ENCODE data around the gene ING2.

ING2 gene

GRCh38 chr4:183517194-183517593, 12.3 kb downstream of the ING2 start:
- H3K27ac ChIP-seq (ENCODE audit: low read depth, low read length), result no peak overlapping the region
- H3K36me3 ChIP-seq (ENCODE audit: control insufficient read depth in 1 of 2, insufficient read depth in 2 of 2, low read length in 2 of 2), result peaks cover 0 to 8% of the 10 kb centered on the region in 2 donors

GRCh38 chr4:183517781-183518180, 12.9 kb downstream of the ING2 start:
- no peak overlapping the region for H3K9ac ChIP-seq (ENCODE audit: low read depth in 1 of 2, low read length in 2 of 2)

More at GRCh38 chr4:183517194-183517593, 12.3 kb downstream of the ING2 start:
- H3K9me3 ChIP-seq (ENCODE audit: control insufficient read depth in 1 of 2, low read length in 2 of 2), result no peaks in the 10 kb centered on the region
- H3K27me3 ChIP-seq (ENCODE audit: control insufficient read depth in 1 of 2, insufficient read depth in 2 of 2, low read length in 2 of 2), result no peaks in the 10 kb centered on the region
- H3K4me3 ChIP-seq (ENCODE audit: low read depth in 1 of 2, low read length in 2 of 2), result no peak overlapping the region
- no peaks in the 10 kb centered on the region for H3K4me1 ChIP-seq (ENCODE audit: control insufficient read depth in 1 of 2, insufficient read depth in 2 of 2, low read length in 2 of 2)
- no peak overlapping the region for H3K9ac ChIP-seq (ENCODE audit: low read depth in 1 of 2, low read length in 2 of 2)

GRCh38 chr4:183522821-183523220, 18.0 kb downstream of the ING2 start:
- H3K9ac ChIP-seq (ENCODE audit: low read depth in 1 of 2, low read length in 2 of 2), result no peak overlapping the region
- no peak overlapping the region for H3K4me3 ChIP-seq (ENCODE audit: low read depth in 1 of 2, low read length in 2 of 2)
- no peaks in the 10 kb centered on the region for H3K27me3 ChIP-seq (ENCODE audit: control insufficient read depth in 1 of 2, insufficient read depth in 2 of 2, low read length in 2 of 2)
- H3K4me1 ChIP-seq (ENCODE audit: control insufficient read depth in 1 of 2, insufficient read depth in 2 of 2, low read length in 2 of 2), result no peaks in the 10 kb centered on the region
- no peak overlapping the region for H3K27ac ChIP-seq (ENCODE audit: low read depth, low read length)
- H3K36me3 ChIP-seq (ENCODE audit: control insufficient read depth in 1 of 2, insufficient read depth in 2 of 2, low read length in 2 of 2), result no peaks in the 10 kb centered on the region
- no peaks in the 10 kb centered on the region for H3K9me3 ChIP-seq (ENCODE audit: control insufficient read depth in 1 of 2, low read length in 2 of 2)

More at GRCh38 chr4:183517781-183518180, 12.9 kb downstream of the ING2 start:
- Histone ChIP-seq H3K27me3 (ENCODE audit: control insufficient read depth in 1 of 2, insufficient read depth in 2 of 2, low read length in 2 of 2) (no peaks in the 10 kb centered on the region), H3K4me1 (ENCODE audit: control insufficient read depth in 1 of 2, insufficient read depth in 2 of 2, low read length in 2 of 2) (no peaks in the 10 kb centered on the region), H3K36me3 (ENCODE audit: control insufficient read depth in 1 of 2, insufficient read depth in 2 of 2, low read length in 2 of 2) (peaks cover 0 to 4% of the 10 kb centered on the region in 2 donors), H3K9me3 (ENCODE audit: control insufficient read depth in 1 of 2, low read length in 2 of 2) (no peaks in the 10 kb centered on the region), H3K4me3 (ENCODE audit: low read depth in 1 of 2, low read length in 2 of 2) (no peak overlapping the region), H3K27ac (ENCODE audit: low read depth, low read length) (no peak overlapping the region)

DNA sequence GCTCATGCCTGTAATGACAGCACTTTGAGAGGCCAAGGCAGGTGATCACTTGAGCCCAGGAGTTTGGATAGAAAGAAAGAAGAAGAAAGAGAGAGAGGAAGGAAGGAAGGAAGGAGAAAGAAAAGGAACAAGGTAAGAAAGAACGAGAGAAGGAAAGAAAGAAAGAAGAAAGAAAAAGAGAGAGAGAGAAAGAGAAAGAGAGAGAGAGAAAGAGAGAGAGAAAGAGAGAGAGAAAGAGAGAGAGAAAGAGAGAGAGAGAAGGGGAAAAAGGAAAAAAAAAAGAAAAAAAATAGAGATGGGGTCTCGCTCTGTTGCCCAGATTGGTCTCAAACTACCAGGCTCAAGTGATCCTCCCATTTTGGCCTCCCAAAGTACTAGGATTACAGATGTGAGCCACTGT, 22.5 kb downstream of the ING2 start:
- no peaks in the 10 kb centered on the region for H3K4me1 ChIP-seq (ENCODE audit: control insufficient read depth in 1 of 2, insufficient read depth in 2 of 2, low read length in 2 of 2)
- no peak overlapping the region for H3K27ac ChIP-seq (ENCODE audit: low read depth, low read length)
- H3K27me3 ChIP-seq (ENCODE audit: control insufficient read depth in 1 of 2, insufficient read depth in 2 of 2, low read length in 2 of 2), result no peaks in the 10 kb centered on the region
- no peaks in the 10 kb centered on the region for H3K36me3 ChIP-seq (ENCODE audit: control insufficient read depth in 1 of 2, insufficient read depth in 2 of 2, low read length in 2 of 2)
- no peaks in the 10 kb centered on the region for H3K9me3 ChIP-seq (ENCODE audit: control insufficient read depth in 1 of 2, low read length in 2 of 2)
- H3K9ac ChIP-seq (ENCODE audit: low read depth in 1 of 2, low read length in 2 of 2), result no peak overlapping the region
- no peak overlapping the region for H3K4me3 ChIP-seq (ENCODE audit: low read depth in 1 of 2, low read length in 2 of 2)

- Histone ChIP-seq H3K4me3 (ENCODE audit: low read depth in 1 of 2, low read length in 2 of 2) (no peak overlapping the region), H3K9ac (ENCODE audit: low read depth in 1 of 2, low read length in 2 of 2) (no peak overlapping the region), H3K4me1 (ENCODE audit: control insufficient read depth in 1 of 2, insufficient read depth in 2 of 2, low read length in 2 of 2) (no peaks in the 10 kb centered on the region), H3K9me3 (ENCODE audit: control insufficient read depth in 1 of 2, low read length in 2 of 2) (no peaks in the 10 kb centered on the region), H3K27ac (ENCODE audit: low read depth, low read length) (no peak overlapping the region), H3K36me3 (ENCODE audit: control insufficient read depth in 1 of 2, insufficient read depth in 2 of 2, low read length in 2 of 2) (no peaks in the 10 kb centered on the region), H3K27me3 (ENCODE audit: control insufficient read depth in 1 of 2, insufficient read depth in 2 of 2, low read length in 2 of 2) (peaks cover 0 to 4% of the 10 kb centered on the region in 2 donors)
Measured at GRCh38 chr4:183532821-183533220, 28.0 kb downstream of the ING2 start.

DNA sequence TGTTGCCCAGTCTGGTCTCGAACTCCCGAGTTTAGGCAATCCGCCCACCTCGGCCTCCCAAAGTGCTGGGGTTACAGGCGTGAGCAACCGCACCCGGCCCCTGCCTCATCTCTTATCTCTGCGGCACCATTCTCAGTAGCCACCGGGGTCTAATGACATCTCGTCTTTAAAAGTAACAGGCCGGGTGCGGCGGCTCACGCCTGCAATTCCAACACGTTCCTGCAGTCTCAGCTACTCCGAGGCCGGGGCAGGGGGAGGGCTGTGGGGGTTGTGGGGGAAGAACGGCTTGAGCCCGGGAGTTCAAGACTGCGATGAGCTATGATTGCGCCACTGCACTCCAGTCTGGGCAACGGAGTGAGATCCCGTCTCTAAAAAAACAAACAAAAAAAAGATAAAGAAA, 28.8 kb downstream of the ING2 start:
- Histone ChIP-seq H3K9me3 (ENCODE audit: control insufficient read depth in 1 of 2, low read length in 2 of 2) (no peaks in the 10 kb centered on the region), H3K4me3 (ENCODE audit: low read depth in 1 of 2, low read length in 2 of 2) (no peak overlapping the region), H3K9ac (ENCODE audit: low read depth in 1 of 2, low read length in 2 of 2) (no peak overlapping the region), H3K27ac (ENCODE audit: low read depth, low read length) (no peak overlapping the region), H3K36me3 (ENCODE audit: control insufficient read depth in 1 of 2, insufficient read depth in 2 of 2, low read length in 2 of 2) (no peaks in the 10 kb centered on the region), H3K4me1 (ENCODE audit: control insufficient read depth in 1 of 2, insufficient read depth in 2 of 2, low read length in 2 of 2) (no peaks in the 10 kb centered on the region), H3K27me3 (ENCODE audit: control insufficient read depth in 1 of 2, insufficient read depth in 2 of 2, low read length in 2 of 2) (peaks cover 0 to 4% of the 10 kb centered on the region in 2 donors)

- Histone ChIP-seq H3K27me3 (ENCODE audit: control insufficient read depth in 1 of 2, insufficient read depth in 2 of 2, low read length in 2 of 2) (peaks cover 0 to 4% of the 10 kb centered on the region in 2 donors), H3K36me3 (ENCODE audit: control insufficient read depth in 1 of 2, insufficient read depth in 2 of 2, low read length in 2 of 2) (no peaks in the 10 kb centered on the region), H3K27ac (ENCODE audit: low read depth, low read length) (no peak overlapping the region), H3K4me3 (ENCODE audit: low read depth in 1 of 2, low read length in 2 of 2) (no peak overlapping the region), H3K4me1 (ENCODE audit: control insufficient read depth in 1 of 2, insufficient read depth in 2 of 2, low read length in 2 of 2) (no peaks in the 10 kb centered on the region), H3K9ac (ENCODE audit: low read depth in 1 of 2, low read length in 2 of 2) (no peak overlapping the region), H3K9me3 (ENCODE audit: control insufficient read depth in 1 of 2, low read length in 2 of 2) (peaks cover 4 to 7% of the 10 kb centered on the region in 2 donors)
Measured at GRCh38 chr4:183540410-183541009, 35.7 kb downstream of the ING2 start.

DNA sequence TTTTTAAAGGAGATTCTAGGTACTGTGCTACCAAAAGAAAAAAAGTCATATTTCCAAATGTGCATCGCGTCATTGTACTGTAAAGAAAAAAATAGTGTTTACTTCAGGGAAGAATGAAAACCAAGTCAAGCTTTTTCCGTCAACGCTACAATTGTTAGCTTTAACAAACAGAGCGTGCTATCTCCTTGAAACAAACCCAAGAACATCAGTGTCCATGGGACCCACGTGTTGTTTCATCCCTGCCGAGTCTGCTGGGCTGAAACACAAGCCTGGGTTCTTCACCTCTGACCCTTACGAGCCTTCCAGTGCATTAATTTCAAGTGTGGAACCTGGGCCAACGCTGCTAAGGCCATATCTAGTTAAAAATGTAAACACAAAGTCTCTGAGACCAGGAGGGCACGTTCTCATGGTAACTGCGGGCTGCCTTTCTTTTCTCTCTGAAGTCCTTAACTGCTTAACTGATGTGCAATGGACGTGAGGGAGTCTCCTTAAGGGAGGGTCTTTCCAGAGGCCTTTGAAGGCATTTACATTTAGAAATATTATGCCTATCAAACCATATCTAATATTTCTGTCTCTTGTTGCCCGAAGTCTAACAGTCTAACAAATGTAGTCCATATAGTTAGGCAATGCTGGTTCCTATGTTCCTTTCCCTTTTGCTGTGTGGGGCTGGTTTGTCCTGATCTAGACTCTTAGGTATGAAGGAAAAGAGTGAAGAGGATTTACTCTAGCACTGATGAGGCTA, 36.3 kb downstream of the ING2 start:
- Histone ChIP-seq H3K27ac (ENCODE audit: low read depth, low read length) (no peak overlapping the region), H3K4me1 (ENCODE audit: control insufficient read depth in 1 of 2, insufficient read depth in 2 of 2, low read length in 2 of 2) (no peaks in the 10 kb centered on the region), H3K4me3 (ENCODE audit: low read depth in 1 of 2, low read length in 2 of 2) (no peak overlapping the region), H3K9me3 (ENCODE audit: control insufficient read depth in 1 of 2, low read length in 2 of 2) (peaks cover 4 to 7% of the 10 kb centered on the region in 2 donors), H3K27me3 (ENCODE audit: control insufficient read depth in 1 of 2, insufficient read depth in 2 of 2, low read length in 2 of 2) (peaks cover 0 to 4% of the 10 kb centered on the region in 2 donors), H3K9ac (ENCODE audit: low read depth in 1 of 2, low read length in 2 of 2) (no peak overlapping the region), H3K36me3 (ENCODE audit: control insufficient read depth in 1 of 2, insufficient read depth in 2 of 2, low read length in 2 of 2) (no peaks in the 10 kb centered on the region)

DNA sequence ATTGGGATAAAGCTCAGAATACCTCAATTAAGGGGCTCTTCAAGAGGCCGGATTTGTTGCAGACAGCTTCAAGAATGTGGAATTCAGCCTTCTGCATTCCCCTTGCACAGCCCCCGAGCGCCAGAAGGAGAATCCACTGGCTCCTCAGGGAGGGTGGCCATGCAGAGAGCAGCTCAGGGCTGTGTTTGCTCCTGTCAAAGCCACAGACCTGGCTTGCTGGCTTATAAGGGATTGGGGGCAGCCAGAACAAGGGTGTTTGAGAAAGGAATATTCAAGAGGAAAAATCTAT, 36.8 kb downstream of the ING2 start:
- no peak overlapping the region for H3K4me3 ChIP-seq (ENCODE audit: low read depth in 1 of 2, low read length in 2 of 2)
- peaks cover 4 to 7% of the 10 kb centered on the region in 2 donors for H3K9me3 ChIP-seq (ENCODE audit: control insufficient read depth in 1 of 2, low read length in 2 of 2)
- no peaks in the 10 kb centered on the region for H3K4me1 ChIP-seq (ENCODE audit: control insufficient read depth in 1 of 2, insufficient read depth in 2 of 2, low read length in 2 of 2)
- peaks cover 0 to 4% of the 10 kb centered on the region in 2 donors for H3K27me3 ChIP-seq (ENCODE audit: control insufficient read depth in 1 of 2, insufficient read depth in 2 of 2, low read length in 2 of 2)
- H3K9ac ChIP-seq (ENCODE audit: low read depth in 1 of 2, low read length in 2 of 2), result no peak overlapping the region
- no peak overlapping the region for H3K27ac ChIP-seq (ENCODE audit: low read depth, low read length)
- no peaks in the 10 kb centered on the region for H3K36me3 ChIP-seq (ENCODE audit: control insufficient read depth in 1 of 2, insufficient read depth in 2 of 2, low read length in 2 of 2)

DNA sequence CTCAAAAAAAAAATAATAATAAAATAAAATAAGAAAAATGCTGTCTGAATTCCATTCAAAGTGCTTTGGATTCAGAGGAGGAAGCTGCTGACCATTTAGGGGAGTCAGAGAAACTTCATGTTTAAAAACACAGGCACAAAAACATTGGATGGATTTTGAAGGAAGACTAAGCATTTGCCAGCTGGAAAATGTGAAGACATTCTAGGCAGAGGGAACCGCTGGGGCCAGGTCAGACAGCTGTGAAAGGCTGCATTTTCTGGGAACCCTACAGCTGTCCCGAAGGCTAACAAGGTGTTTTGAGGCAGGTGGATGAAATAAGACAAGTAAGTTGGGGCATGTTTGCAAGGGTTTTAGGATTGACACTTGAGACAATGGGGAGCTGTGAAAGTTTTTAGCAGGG, 38.6 kb downstream of the ING2 start:
- H3K27ac ChIP-seq (ENCODE audit: low read depth, low read length), result no peak overlapping the region
- no peak overlapping the region for H3K9ac ChIP-seq (ENCODE audit: low read depth in 1 of 2, low read length in 2 of 2)
- H3K4me1 ChIP-seq (ENCODE audit: control insufficient read depth in 1 of 2, insufficient read depth in 2 of 2, low read length in 2 of 2), result no peaks in the 10 kb centered on the region
- no peak overlapping the region for H3K4me3 ChIP-seq (ENCODE audit: low read depth in 1 of 2, low read length in 2 of 2)
- H3K27me3 ChIP-seq (ENCODE audit: control insufficient read depth in 1 of 2, insufficient read depth in 2 of 2, low read length in 2 of 2), result peaks cover 0 to 4% of the 10 kb centered on the region in 2 donors
- H3K36me3 ChIP-seq (ENCODE audit: control insufficient read depth in 1 of 2, insufficient read depth in 2 of 2, low read length in 2 of 2), result no peaks in the 10 kb centered on the region
- H3K9me3 ChIP-seq (ENCODE audit: control insufficient read depth in 1 of 2, low read length in 2 of 2), result peaks cover 4 to 7% of the 10 kb centered on the region in 2 donors

Data from duodenal mucosa (tissue), 2 donors.